Peyer's patch (tissue), 4 donors: ENCODE measurements around the gene CECR2. TPM values are rescaled to one million over a fixed set of nuclear protein-coding genes. Genes with fewer than 3 reads are reported as not detected.

Experiments
- DNase-seq, 3 donors: peaks; one replicate each; pipeline ENCODE4 v3.0.0-alpha.2; 2017 to 2019
- H3K27ac ChIP-seq, 4 donors: fragments of 200-600 bp; sonication (generic); one replicate each; pipeline ENCODE4 v1.5.1; 2016 to 2019
- H3K27me3 ChIP-seq, 2 donors: fragments of 200-600 bp; sonication (generic); one replicate each; pipeline ENCODE4 v1.5.1; 2019
- H3K36me3 ChIP-seq, 3 donors: fragments of 200-600 bp; sonication (generic); one replicate each; pipeline ENCODE4 v1.5.1; 2016 to 2019
- H3K4me1 ChIP-seq, 4 donors: fragments of 200-600 bp; sonication (generic); one replicate each; pipeline ENCODE4 v1.5.1; 2016 to 2019
- H3K4me3 ChIP-seq, 4 donors: fragments of 200-600 bp; sonication (generic); 1 replicate in 3 of 4; 2 replicates in 1 of 4; pipeline ENCODE4 v1.5.1; 2016 to 2019; ENCODE audit warnings: mild to moderate bottlenecking in 1 of 4
- H3K9me3 ChIP-seq, 4 donors: fragments of 200-600 bp; sonication (generic); one replicate each; pipeline ENCODE4 v1.5.1; 2016 to 2019; ENCODE audit warnings: mild to moderate bottlenecking in 1 of 4
- CTCF ChIP-seq, 6 experiments: fragments of 450-650 bp in 4 of 6; fragments of 200-600 bp in 2 of 6; sonication (generic) in 1 of 6; IDR thresholded peaks; one replicate each; pipeline ENCODE4 v1.5.1; 2017 to 2019; ENCODE audit warnings: antibody characterized with exemption in 6 of 6, mild to moderate bottlenecking in 3 of 6, moderate library complexity in 1 of 6
- POLR2A ChIP-seq, 2 donors: fragments of 450-650 bp; IDR thresholded peaks; one replicate each; pipeline ENCODE4 v1.5.1; 2017; ENCODE audit warnings: antibody characterized with exemption in 2 of 2, mild to moderate bottlenecking in 2 of 2, moderate library complexity in 2 of 2
- total RNA-seq, 4 donors: library from RNA; depleted of rRNA; stranded (reverse); fragments of >200 nt; gene quantifications; one replicate each; pipeline ENCODE4 v1.1.0, GENCODE V29; 2016

CECR2 gene
- total RNA-seq, 4 donors from 2014 or later, result 0.18 to 5.0 (median 0.69) TPM

- Histone ChIP-seq H3K9me3 (peaks cover 0 to 7% (median 2%) of the 10 kb centered on the region in 4 donors), H3K36me3 (no peaks in the 10 kb centered on the region), H3K27ac (no peak overlapping the region), H3K27me3 (no peaks in the 10 kb centered on the region), H3K4me3 (no peak overlapping the region), H3K4me1 (no peaks in the 10 kb centered on the region)
- TF ChIP-seq POLR2A (IDR thresholded peaks at IDR 0.05) (no peak), CTCF (IDR thresholded peaks at IDR 0.05) (no peak)
- no peak for DNase-seq
These were observed 12.1 kb downstream of the CECR2 start for GRCh38 chr22:17381192-17381913.

GRCh38 chr22:17384612-17385330 lies 15.5 kb downstream of the CECR2 start:
- Histone ChIP-seq H3K4me3 (no peak overlapping the region), H3K36me3 (no peaks in the 10 kb centered on the region), H3K4me1 (no peaks in the 10 kb centered on the region), H3K27ac (no peak overlapping the region), H3K9me3 (peaks cover 0 to 7% (median 2%) of the 10 kb centered on the region in 4 donors), H3K27me3 (no peaks in the 10 kb centered on the region)
- DNase-seq, result no peak
- TF ChIP-seq POLR2A (IDR thresholded peaks at IDR 0.05), result no peak
- no peak for TF ChIP-seq CTCF (IDR thresholded peaks at IDR 0.05)

- Histone ChIP-seq H3K27ac (no peak overlapping the region), H3K36me3 (no peaks in the 10 kb centered on the region), H3K9me3 (peaks cover 0 to 7% (median 2%) of the 10 kb centered on the region in 4 donors), H3K27me3 (no peaks in the 10 kb centered on the region), H3K4me3 (no peak overlapping the region), H3K4me1 (no peaks in the 10 kb centered on the region)
- DNase-seq, result no peak
- no peak for TF ChIP-seq CTCF (IDR thresholded peaks at IDR 0.05)
- no peak for TF ChIP-seq POLR2A (IDR thresholded peaks at IDR 0.05)
These were observed 18.1 kb downstream of the CECR2 start for GRCh38 chr22:17387356-17387755.

- Histone ChIP-seq H3K27me3 (no peaks in the 10 kb centered on the region), H3K27ac (no peak overlapping the region), H3K4me1 (no peaks in the 10 kb centered on the region), H3K9me3 (peaks cover 0 to 7% (median 2%) of the 10 kb centered on the region in 4 donors), H3K36me3 (no peaks in the 10 kb centered on the region), H3K4me3 (no peak overlapping the region)
- no peak for DNase-seq
- TF ChIP-seq POLR2A (IDR thresholded peaks at IDR 0.05) (no peak), CTCF (IDR thresholded peaks at IDR 0.05) (no peak)
These were observed 19.0 kb downstream of the CECR2 start for GRCh38 chr22:17388235-17388634.

- no peaks in the 10 kb centered on the region for H3K36me3 ChIP-seq
- DNase-seq, result no peak
- H3K4me1 ChIP-seq, result no peaks in the 10 kb centered on the region
- H3K9me3 ChIP-seq, result peaks cover 0 to under 1% (median 0%) of the 10 kb centered on the region in 4 donors
- no peak overlapping the region for H3K27ac ChIP-seq
- H3K27me3 ChIP-seq, result no peaks in the 10 kb centered on the region
- H3K4me3 ChIP-seq, result no peak overlapping the region
- TF ChIP-seq POLR2A (IDR thresholded peaks at IDR 0.05), result no peak
These were observed 20.8 kb downstream of the CECR2 start for GRCh38 chr22:17390087-17390486.

- H3K4me1 ChIP-seq, result no peaks in the 10 kb centered on the region
- H3K9me3 ChIP-seq, result no peaks in the 10 kb centered on the region
- no peak for TF ChIP-seq POLR2A (IDR thresholded peaks at IDR 0.05)
- TF ChIP-seq CTCF (IDR thresholded peaks at IDR 0.05), result no peak
- no peak overlapping the region for H3K4me3 ChIP-seq
- no peaks in the 10 kb centered on the region for H3K27me3 ChIP-seq
- H3K36me3 ChIP-seq, result no peaks in the 10 kb centered on the region
- no peak for DNase-seq
- no peak overlapping the region for H3K27ac ChIP-seq
These were observed 27.3 kb downstream of the CECR2 start for GRCh38 chr22:17396516-17396915.
